Esophagus muscularis mucosa (tissue), 4 donors: ENCODE measurements around the gene NEUROD4. TPM values are rescaled to one million over a fixed set of nuclear protein-coding genes. Genes with fewer than 3 reads are reported as not detected.

Source experiments
- DNase-seq: peaks from one replicate; pipeline ENCODE4 v3.0.0-alpha.2; 2017; ENCODE audit errors: extremely low spot score
- H3K27ac ChIP-seq, 4 donors: fragments of 200-600 bp; sonication (generic); replicated peaks in 1 of 4; 1 replicate in 3 of 4; 2 replicates in 1 of 4; pipeline ENCODE4 v1.5.1; 2016 to 2019; ENCODE audit warnings: mild to moderate bottlenecking in 1 of 4
- H3K27me3 ChIP-seq, 4 donors: fragments of 200-600 bp; sonication (generic); one replicate each; pipeline versions ENCODE4 v1.5.1 to v1.6.0; 2016 to 2019
- H3K36me3 ChIP-seq, 4 donors: fragments of 200-600 bp; sonication (generic); one replicate each; pipeline ENCODE4 v1.5.1; 2016 to 2019
- H3K4me1 ChIP-seq, 4 donors: fragments of 200-600 bp; sonication (generic); one replicate each; pipeline ENCODE4 v1.5.1; 2016 to 2019
- H3K4me3 ChIP-seq, 4 donors: fragments of 200-600 bp; sonication (generic); 1 replicate in 2 of 4; 2 replicates in 2 of 4; pipeline ENCODE4 v1.5.1; 2016 to 2019; ENCODE audit warnings: mild to moderate bottlenecking in 4 of 4, moderate library complexity in 1 of 4
- H3K9me3 ChIP-seq, 4 donors: fragments of 200-600 bp; sonication (generic); 1 replicate in 3 of 4; 2 replicates in 1 of 4; pipeline ENCODE4 v1.5.1; 2016 to 2019
- EP300 ChIP-seq: sonication (generic); formaldehyde crosslinking; IDR thresholded peaks from one replicate; pipeline ENCODE4 v1.6.1; 2017; ENCODE audit warnings: antibody characterized with exemption
- POLR2A ChIP-seq: fragments of 450-650 bp; IDR thresholded peaks from one replicate; pipeline ENCODE4 v1.6.1; 2017; ENCODE audit warnings: antibody characterized with exemption, moderate library complexity, mild to moderate bottlenecking, low read depth
- POLR2AphosphoS5 ChIP-seq, 2 donors: sonication (generic); formaldehyde crosslinking; IDR thresholded peaks; one replicate each; pipeline ENCODE4 v1.6.1; 2017; ENCODE audit warnings: antibody characterized with exemption in 2 of 2
- WGBS: methylation state at CpG from one replicate; pipeline ENCODE4 v1.1.5; 2018; 5-methylcytosine and 5-hydroxymethylcytosine counted together
- intact Hi-C: fragments of 100-400 bp; cut with DNase I; formaldehyde crosslinking; loops from one replicate; pipeline ENCODE4 v1.15.1; 2023
- total RNA-seq, 4 donors: library from RNA; depleted of rRNA; stranded (reverse); fragments of >200 nt; gene quantifications; one replicate each; pipeline versions ENCODE4 v1.1.0 to v1.2.1, GENCODE V29; 2016
- TF ChIP-seq, protein P1 (sequence below), 3 experiments: fragments of 200-600 bp in 2 of 3; fragments of 450-650 bp in 1 of 3; sonication (generic) in 2 of 3; IDR thresholded peaks; one replicate each; pipeline ENCODE4 v1.5.1; 2017 to 2019; ENCODE audit warnings: antibody characterized with exemption in 3 of 3, mild to moderate bottlenecking in 2 of 3, moderate library complexity in 1 of 3

The NEUROD4 gene
- total RNA-seq, 4 donors from 2014 or later: not detected

GRCh38 chr12:55037351-55037987 is 17.7 kb downstream of the NEUROD4 start:
- H3K36me3 ChIP-seq: no peaks in the 10 kb centered on the region
- intact Hi-C loops: no loop called here
- no peak for TF ChIP-seq POLR2AphosphoS5 (IDR thresholded peaks at IDR 0.05)
- no peaks in the 10 kb centered on the region for H3K9me3 ChIP-seq
- DNase-seq: no peak
- no peaks in the 10 kb centered on the region for H3K4me1 ChIP-seq
- 78% methylated on average over 5 of the region's 5 CpGs for WGBS
- no peak overlapping the region for H3K4me3 ChIP-seq
- no peak overlapping the region for H3K27ac ChIP-seq
- peaks cover 0 to 35% (median 0%) of the 10 kb centered on the region in 4 donors for H3K27me3 ChIP-seq

DNA sequence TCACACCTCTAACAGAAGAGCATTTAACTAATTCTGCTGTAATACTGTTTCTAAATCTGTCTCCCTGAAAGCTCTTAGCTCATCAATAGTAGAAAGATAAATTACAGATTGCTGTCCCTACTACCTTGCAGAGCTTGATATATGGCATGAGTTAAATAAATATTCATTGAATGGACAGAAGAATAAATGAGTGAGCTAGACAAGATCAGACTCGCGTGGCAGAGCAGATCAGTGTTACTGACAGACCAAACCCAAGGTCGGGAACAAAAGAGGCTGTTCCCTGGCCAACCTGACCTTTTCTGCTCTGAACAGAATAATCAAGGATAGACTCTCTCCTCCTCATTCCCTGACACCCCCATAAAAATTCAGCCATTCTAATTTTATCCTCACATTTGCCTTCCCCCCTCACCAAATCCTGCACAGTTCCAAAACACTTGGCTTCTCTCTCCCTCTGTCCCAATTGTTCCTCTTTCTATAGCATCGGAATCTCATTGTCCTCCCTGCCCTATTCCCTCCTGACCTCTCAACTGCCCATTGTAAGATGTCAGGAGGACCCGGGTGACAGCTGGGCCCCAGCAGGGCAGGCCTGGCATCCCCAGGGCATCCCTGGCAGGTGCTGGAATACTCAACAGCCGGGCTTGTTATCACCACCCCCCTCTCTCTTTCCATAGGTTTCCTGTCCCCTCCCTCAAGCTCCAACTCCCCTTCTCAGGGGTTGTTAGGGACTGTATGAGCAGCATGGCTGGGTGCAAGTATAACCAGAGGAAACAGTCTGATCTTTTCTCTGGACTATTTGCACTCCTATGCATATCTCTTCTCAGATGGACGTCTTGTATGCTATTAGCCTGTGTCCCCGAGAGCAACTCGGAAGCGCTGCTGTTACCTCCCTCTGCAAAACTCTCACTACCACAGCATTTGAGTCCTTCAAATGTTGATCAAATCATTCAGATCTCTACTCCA is 19.9 kb downstream of the NEUROD4 start:
- no peaks in the 10 kb centered on the region for H3K9me3 ChIP-seq
- no peaks in the 10 kb centered on the region for H3K36me3 ChIP-seq
- H3K27ac ChIP-seq: no peak overlapping the region
- DNase-seq: no peak
- WGBS: 61% methylated on average over 10 of the region's 10 CpGs
- intact Hi-C loops: no loop called here
- peaks cover 0 to 31% (median 0%) of the 10 kb centered on the region in 4 donors for H3K27me3 ChIP-seq
- no peaks in the 10 kb centered on the region for H3K4me1 ChIP-seq
- no peak overlapping the region for H3K4me3 ChIP-seq
- TF ChIP-seq POLR2AphosphoS5 (IDR thresholded peaks at IDR 0.05): no peak
- TF ChIP-seq POLR2A: no peak
- TF ChIP-seq, protein P1, sequence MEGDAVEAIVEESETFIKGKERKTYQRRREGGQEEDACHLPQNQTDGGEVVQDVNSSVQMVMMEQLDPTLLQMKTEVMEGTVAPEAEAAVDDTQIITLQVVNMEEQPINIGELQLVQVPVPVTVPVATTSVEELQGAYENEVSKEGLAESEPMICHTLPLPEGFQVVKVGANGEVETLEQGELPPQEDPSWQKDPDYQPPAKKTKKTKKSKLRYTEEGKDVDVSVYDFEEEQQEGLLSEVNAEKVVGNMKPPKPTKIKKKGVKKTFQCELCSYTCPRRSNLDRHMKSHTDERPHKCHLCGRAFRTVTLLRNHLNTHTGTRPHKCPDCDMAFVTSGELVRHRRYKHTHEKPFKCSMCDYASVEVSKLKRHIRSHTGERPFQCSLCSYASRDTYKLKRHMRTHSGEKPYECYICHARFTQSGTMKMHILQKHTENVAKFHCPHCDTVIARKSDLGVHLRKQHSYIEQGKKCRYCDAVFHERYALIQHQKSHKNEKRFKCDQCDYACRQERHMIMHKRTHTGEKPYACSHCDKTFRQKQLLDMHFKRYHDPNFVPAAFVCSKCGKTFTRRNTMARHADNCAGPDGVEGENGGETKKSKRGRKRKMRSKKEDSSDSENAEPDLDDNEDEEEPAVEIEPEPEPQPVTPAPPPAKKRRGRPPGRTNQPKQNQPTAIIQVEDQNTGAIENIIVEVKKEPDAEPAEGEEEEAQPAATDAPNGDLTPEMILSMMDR (IDR thresholded peaks at IDR 0.05): no peak
- no peak for TF ChIP-seq EP300

DNA sequence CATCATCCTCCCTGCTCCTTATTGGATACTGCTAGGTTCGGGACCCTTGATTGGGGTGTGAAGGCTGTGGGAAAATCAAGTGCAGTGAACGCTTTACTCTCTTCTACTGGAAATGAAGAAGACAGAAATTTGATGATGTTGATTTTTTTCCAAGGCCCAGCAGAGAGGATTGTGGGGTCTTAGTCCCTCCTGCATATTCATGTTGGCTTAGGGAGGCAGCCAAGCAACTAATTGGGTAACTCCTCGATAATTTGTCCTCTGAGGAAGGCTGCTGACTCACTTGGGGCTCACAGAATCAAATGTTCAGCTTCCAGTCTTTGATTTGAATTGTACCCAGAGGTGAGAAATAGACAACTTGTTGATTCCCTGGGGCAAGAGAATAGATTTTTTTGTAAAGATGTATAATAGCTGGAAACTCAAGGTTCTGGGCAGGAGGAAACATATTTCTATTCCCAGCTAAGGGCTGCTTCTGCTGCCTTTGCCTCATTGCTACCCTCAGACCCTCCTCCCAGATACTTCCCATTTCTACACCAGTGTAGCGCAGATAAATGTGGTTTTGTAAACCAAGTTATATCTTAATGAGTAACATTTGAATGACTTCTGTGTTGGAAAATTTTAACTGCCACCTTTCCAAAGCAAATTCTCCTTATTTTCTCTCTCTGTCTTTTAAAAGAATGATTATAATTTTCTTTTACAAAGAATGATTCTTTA is 21.7 kb downstream of the NEUROD4 start:
- TF ChIP-seq POLR2A (no peak), POLR2AphosphoS5 (IDR thresholded peaks at IDR 0.05) (no peak), EP300 (no peak)
- TF ChIP-seq, protein P1 (IDR thresholded peaks at IDR 0.05): no peak
- peaks cover 0 to 24% (median 0%) of the 10 kb centered on the region in 4 donors for H3K27me3 ChIP-seq
- no peak overlapping the region for H3K4me3 ChIP-seq
- H3K36me3 ChIP-seq: no peaks in the 10 kb centered on the region
- H3K9me3 ChIP-seq: no peaks in the 10 kb centered on the region
- 78% methylated on average over 3 of the region's 4 CpGs for WGBS
- H3K27ac ChIP-seq: no peak overlapping the region
- DNase-seq: no peak
- no peaks in the 10 kb centered on the region for H3K4me1 ChIP-seq
- intact Hi-C loops: no loop called here

GRCh38 chr12:55043542-55043941 is 23.8 kb downstream of the NEUROD4 start:
- Histone ChIP-seq H3K27me3 (peaks cover 0 to 20% (median 0%) of the 10 kb centered on the region in 4 donors), H3K36me3 (no peaks in the 10 kb centered on the region), H3K27ac (no peak overlapping the region), H3K9me3 (no peaks in the 10 kb centered on the region), H3K4me1 (no peaks in the 10 kb centered on the region), H3K4me3 (no peak overlapping the region)
- TF ChIP-seq EP300 (no peak), POLR2A (no peak), POLR2AphosphoS5 (IDR thresholded peaks at IDR 0.05) (no peak)
- TF ChIP-seq, protein P1 (IDR thresholded peaks at IDR 0.05): no peak
- 82% methylated on average over 3 of the region's 3 CpGs for WGBS
- intact Hi-C loops: no loop called here
- DNase-seq: no peak

DNA sequence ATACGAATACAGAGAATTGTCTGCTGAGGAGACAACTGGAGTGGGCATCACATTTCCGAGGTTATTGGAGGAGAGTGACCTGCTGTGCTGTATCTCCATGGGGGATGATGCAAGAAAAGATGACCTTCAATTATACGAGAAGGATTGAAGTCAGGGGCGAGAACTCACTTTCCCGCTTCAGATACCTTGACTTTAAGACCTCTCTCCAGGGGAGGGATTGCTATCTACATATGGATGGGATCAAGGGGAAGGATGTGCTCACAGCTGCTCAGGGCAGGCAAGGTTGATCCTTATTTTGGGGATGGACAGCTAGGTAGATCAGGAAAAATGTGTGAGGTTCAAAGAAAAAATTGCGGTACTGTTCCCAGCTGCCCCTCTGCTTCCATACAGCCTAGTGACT is 24.4 kb downstream of the NEUROD4 start:
- DNase-seq: no peak
- WGBS: 62% methylated on average over 6 of the region's 6 CpGs
- TF ChIP-seq, protein P1 (IDR thresholded peaks at IDR 0.05): no peak
- TF ChIP-seq POLR2AphosphoS5 (IDR thresholded peaks at IDR 0.05) (no peak), POLR2A (no peak), EP300 (no peak)
- Histone ChIP-seq H3K27me3 (peaks cover 0 to 19% (median 0%) of the 10 kb centered on the region in 4 donors), H3K4me1 (no peaks in the 10 kb centered on the region), H3K27ac (no peak overlapping the region), H3K4me3 (no peak overlapping the region), H3K9me3 (no peaks in the 10 kb centered on the region), H3K36me3 (no peaks in the 10 kb centered on the region)
- intact Hi-C loops: no loop called here
